ENCODE measurements around the gene FREM2. TPM values are rescaled to one million over a fixed set of nuclear protein-coding genes. Genes with fewer than 3 reads are reported as not detected.

The FREM2 gene
- total and polyA plus RNA-seq, 9 of the 15 experiments (the other 6 are each of a cell fraction or from before 2014, with no cell fraction given) = under 0.01 to 0.02 TPM; not detected in 7

- TF ChIP-seq ZNF318 (IDR thresholded peaks at IDR 0.05; ENCODE audit: borderline replicate concordance in 1 of 2, low read depth in 1 of 2) (no peak), TRIM25 (IDR thresholded peaks at IDR 0.05; ENCODE audit: borderline replicate concordance) (no peak), SRSF9 (IDR thresholded peaks at IDR 0.05; ENCODE audit: borderline replicate concordance, low read depth, low read length) (no peak), FOXK1 (CRISPR knock-in tag; IDR thresholded peaks at IDR 0.05; ENCODE audit: borderline replicate concordance) (no peak), SNIP1 (IDR thresholded peaks at IDR 0.05; ENCODE audit: low read depth) (no peak), KHSRP (IDR thresholded peaks at IDR 0.05) (no peak)
These were observed 161.5 kb downstream of the FREM2 start (continued) for GRCh38 chr13:38848360-38848759.
